HG03280 (cell line): ENCODE data around the gene STK39.

Source experiments
- ATAC-seq: cut with Tn5 transposase; IDR thresholded peaks from one replicate; pipeline ENCODE4 v1.9.1; 2021; ENCODE audit warnings: mild to moderate bottlenecking, moderate library complexity; ENCODE audit not compliant: unreplicated experiment

Gene STK39

DNA sequence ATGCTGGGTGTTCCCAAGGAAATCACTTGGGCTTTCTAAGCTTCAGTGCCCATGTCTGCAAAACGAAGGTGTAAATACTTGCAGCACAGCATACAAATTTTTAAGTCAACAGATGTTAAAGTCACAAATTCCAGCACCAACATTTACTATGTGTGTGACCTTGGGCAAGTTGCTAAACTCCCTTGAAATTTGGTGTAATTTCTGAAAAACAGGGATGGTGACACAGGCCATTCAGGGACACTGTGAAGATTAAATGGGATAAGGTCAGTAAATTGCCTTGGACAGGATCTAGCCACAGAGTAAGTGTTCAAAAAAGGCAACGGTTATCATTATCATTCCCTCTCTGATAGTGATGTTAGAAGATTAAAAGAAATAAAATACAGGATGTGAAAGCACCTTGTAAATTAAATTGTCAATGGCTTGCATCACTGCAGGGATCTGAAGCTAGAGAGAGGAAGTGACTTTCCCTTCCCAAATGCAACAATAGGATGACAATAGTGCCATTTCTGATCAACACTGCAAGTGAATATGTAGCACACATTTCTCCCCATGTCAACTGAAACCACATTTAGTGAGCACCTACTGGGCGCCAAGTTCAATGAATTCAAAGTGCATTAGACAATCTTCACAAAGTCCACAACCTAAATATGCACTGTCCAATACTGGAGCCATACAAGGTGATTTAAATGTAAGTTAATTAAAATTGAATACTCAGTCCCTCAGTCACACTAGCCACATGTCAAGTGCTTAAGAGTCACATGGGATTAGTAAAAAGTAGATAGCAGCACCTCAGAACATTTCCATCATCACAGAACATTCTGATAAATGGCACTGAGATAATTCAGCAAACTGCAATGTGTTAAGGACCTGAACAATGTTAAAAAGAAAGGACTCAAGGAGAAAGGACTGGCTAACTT lies 81.2 kb downstream of the STK39 start:
- ATAC-seq, result no peak

DNA sequence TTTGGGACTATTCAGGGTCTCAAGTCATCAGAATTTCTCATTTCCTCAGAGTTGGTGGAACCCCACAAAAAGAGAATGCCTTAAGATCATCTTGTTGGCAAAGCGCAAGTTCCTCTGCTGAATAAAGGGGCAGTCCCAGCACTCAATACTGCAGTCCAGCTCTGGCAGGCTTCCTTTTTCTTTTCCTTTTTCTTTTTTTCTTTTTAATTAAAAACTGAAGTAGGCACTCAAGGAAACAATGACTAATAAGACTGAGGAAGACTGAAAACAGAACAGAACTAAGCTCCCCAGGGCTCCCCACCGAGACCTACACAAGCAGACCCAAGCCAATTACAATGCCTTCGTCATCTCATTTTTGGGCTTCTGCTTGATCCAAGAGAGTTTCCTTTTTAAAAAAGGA lies 82.0 kb downstream of the STK39 start:
- ATAC-seq, result no peak

DNA sequence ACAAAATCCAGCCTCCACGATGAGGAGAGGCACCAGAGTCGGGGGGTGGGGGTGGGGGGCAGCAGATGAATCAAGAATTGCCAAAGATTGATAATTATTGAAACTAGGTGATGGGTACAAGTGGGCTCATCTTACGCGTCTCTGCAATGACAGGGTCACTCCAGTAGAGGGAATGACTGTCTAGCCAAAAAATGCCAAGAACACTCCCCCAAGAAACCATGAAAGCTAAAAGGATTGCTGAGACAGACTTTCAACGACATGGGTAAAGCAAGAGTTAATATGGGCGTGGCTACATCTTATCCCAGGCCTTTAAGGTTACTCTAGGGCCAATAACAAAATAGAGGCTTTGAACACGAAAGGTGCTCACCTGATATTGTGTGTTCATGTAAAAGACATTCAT lies 86.5 kb downstream of the STK39 start:
- ATAC-seq, result no peak

DNA sequence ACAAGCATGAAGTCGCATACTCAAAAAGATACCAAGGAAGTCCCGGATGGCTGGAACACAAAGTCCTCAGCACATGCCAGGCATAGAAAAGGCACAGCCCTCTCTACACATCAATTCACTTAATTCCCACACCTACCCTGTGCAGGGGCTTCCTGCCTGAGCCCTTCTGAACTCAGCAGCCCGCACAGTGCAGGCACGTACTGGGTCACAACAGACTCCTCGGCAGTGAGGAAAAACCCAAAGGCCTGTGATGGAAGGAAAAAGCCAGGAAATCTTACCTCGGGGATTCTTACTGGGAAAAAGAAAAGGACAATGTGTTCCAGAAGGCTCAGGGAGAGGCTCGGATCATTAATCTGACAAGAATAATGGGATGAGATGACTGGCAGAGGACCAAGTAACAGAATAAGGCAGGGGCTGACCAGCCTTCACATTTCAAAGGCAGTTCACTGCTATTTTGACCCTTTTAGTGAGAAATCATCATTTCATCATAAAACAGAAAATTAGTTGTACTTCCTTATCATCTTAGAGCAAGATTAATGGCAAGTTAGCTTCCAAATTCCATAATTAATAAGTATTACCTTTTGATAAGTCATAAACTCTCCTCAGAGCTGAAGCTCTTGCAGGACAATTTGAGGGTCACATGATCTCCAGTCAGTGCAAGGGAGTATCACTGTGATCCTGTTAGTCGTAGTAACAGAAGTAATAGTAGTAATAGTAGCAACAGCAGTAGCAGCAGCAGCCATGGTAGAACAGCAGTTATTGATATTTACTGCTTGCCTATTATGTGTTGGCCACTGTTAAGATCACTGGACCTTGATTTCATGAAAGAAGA lies 87.4 kb downstream of the STK39 start:
- no peak for ATAC-seq

DNA sequence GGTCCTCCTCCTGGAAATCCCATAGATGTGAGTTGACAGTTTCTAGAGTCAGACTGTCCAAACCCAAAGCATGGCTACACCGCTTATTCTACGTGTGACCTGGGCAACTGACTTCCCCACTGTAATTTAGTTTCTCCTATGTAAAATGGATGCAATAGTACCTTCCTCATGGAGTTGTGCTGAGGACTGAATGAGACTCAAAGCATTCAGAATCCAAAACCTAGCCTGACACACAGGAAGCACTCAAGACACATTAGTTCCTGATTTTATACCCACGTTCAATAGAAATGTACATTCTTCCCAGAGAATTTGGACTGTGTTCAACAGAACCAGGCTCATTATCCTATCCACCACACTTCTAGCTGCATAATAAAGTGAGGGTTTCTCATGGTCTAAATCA lies 88.8 kb downstream of the STK39 start:
- ATAC-seq, result no peak

DNA sequence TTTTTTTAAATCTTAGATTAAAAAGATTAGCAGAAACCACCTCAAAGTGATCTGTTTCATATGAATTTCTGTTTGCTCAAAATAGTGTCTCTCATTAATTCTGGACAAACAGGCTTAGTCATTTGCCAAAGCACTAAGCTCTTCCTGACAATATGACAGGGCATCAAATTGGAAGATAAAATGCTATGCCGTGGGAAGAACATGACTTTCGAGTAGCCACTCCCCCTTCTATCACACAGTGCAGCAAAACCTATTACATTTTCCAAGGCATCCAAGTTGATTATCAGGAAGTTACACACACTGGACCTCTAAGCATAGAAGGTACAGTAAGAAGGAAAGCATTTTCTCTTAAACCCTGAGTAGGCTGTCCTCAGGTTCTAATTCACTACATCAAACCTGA lies 89.5 kb downstream of the STK39 start:
- no peak for ATAC-seq

DNA sequence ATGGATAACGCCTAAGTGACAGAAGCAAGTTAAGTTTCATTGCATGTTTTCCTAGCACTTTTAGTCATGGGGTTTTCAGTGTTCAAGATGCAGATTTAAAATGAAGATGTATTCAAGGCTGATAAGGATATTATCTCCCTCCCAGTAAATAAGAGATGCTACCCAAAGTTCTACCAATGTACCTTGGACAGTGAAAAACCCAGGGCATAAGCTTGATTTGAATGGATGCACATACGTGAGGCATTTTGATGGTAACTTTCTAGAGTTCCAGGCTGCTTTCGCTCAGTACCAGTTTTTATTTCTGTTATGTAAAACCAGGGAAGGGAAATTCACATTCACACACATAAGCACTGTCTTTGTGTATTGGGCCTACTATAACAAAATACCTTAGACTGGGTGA lies 90.3 kb downstream of the STK39 start:
- ATAC-seq, result no peak

DNA sequence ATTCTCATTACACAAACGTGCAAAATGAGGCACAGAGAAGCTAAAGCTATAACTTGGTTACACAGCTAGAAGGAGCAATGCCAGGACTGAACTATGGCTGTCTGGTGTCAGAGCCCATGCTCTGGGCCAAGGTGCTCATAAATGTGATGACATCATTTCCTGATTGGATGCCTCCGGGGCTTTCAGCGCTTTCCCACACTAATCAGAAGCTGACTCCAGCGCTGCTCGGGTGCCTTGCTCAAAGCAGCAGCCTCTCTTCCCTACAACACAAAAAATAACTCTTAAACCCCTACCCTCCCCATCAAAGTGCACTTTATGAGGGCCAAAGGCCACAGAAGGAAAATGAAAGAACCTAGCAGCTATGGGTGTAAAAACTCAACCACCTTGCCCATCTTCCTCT lies 90.7 kb downstream of the STK39 start:
- no peak for ATAC-seq

DNA sequence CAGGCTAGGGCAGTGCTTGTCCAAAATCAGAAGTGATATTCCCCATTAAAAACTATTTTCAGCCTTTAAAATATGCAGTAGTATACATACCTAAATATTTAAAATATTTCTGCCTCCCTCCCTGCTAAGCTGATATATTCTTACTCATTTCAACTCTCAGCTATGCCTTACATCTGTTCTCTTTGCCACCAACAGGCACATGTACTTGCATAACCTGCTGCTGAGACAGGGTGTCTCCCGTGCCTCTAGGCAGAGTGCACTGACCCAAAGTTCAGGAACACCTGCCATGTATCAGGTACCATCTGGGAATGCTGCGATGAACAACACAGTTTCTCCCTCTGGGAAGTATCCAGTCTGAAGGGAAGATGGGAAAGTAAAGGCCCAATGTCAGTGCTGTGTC lies 91.7 kb downstream of the STK39 start:
- no peak for ATAC-seq

DNA sequence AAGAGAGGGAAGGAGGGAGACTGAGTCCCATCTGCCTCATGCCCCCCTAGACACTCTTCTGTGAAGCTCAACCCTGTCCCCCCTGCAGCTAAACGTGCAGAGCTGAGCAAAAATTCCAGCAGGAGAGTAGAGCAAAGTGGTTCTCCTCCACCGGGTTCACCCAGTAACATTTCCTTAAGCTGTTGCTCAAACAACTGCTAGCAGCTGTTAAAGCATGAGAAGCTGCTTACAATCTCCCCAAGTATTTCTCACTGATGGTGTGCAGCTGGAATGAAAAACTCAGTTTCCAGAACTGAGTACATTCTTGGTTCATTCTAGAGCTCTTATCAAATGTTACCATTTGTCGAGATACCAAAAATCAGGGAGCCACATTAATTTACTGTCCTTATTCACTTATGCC lies 92.3 kb downstream of the STK39 start:
- ATAC-seq, result no peak

DNA sequence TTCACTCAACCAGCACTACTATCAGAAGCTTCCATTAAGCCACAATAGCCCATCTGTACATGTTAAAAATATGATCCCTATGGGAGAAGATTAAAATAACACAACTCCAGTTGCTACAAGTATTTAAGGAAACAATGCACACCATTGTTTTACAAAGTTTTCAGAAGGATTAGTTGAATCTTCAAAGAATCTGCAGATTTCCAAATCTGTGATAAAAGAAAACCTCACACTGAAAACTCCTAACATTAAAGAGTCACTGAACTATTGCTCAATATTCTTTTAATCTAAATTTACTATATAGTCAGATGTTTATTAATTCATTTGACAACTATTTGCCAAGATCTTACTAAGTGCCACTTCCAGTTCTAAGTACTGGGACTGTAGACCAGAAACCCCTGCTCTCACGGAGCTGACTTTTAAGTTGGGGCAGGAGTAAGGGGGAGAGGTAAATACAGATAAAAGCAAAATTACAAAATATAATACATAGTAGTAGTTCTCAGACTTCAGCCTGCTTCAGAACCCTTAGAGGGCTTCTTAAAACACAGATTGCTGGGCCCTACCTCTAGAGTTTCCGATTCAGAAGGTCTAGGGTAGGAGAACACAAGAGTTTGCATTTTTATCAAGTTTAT lies 94.4 kb downstream of the STK39 start:
- no peak for ATAC-seq

DNA sequence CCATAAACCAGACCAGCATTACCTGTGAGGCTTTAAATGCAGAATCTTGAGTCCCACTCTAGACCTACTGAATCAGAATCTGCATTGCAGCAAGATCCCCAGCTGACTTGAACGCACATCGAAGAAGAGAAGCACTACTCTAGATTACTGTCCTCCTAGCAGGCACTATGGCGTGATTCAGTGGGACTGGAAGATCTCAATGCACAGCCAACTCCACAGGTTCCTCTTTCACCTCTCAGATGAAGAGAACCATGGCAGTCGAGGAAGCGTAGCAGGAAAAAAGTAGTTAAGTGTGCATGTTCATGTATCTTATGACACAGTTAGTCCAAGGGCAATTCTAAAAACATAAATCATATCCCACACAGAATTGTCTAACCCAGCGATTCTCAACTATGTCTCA lies 97.4 kb downstream of the STK39 start:
- no peak for ATAC-seq

DNA sequence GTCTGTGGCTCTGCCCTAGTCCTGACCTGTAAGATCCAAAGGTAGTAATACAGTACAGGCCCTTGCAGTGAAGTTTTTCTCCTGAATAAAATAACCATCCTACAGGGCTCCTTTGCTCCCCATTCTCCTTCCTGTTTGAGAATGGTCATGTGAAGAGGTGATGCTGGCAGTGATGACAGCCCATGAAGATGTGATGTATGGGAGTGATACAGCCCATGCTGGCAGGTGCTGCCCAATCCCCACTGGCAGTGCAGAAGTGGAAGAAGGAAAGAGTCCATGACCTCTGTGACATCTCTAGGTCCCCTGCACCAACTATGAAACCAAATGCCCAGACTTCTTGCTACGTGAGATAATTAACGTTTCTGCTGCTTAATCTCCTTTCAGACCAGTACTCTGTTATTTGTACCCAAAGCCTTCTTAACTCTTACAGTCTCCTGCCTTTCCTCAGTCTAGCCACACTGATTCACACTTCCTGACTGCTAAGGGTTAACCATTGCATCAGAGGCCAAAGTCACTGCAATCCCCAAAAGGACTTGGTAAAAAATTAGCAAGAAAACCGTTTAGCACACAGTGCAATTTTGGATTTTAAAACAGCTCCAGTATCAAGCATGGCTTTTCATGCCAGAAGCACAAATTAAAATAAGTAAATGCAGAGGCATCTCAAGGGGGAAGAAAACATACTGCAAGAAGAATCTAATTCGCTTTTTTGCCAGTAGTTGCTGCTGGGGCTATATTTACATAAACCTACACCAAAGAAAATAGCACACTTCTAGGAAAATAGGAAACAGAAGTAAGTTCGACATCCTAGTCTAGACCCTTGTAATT lies 98.0 kb downstream of the STK39 start:
- ATAC-seq, result no peak

DNA sequence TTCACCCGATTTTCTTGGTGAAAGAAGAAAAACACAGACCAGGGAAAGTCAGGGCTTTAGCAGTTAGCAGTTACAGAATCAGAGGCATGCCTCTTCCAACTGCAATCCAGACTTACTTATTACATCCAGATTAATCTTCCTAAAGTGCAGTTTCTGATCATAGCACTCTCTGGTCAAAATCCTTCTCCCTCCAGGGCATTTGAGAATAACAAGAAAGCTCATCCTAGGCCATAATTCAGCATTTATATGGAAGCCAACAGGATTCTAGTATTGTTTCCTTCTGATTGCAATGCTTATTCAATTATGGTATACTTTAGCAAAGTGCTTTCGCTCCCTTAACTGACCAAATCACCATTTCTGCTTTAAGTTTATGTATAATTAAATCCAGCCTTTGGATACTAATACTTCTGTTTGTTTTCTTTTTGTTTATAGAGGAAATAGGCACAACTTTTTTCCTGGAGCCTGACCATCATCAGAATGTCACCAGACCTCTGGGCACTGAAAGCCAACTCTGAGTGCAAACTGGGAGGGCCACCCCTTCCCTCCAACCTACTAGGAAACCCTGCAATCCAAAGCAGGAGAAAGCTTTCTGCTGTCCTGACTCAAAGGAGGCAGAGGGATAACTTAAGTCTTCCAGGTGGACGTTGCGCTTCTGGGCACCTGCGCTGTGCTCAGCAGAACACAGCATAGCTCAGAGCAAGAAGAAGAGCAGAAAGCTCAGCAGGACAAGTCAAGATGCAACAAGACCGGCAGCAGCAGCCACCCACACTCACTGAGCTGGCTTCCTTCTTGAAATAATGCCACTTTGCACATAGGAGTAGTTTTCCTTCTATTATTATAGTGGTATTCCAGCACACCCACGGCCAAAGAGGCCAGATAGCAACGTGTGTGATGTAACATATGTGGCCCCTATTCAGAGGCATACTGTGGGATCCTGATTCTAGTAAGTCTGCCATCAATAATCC lies 99.3 kb downstream of the STK39 start:
- ATAC-seq, result no peak

DNA sequence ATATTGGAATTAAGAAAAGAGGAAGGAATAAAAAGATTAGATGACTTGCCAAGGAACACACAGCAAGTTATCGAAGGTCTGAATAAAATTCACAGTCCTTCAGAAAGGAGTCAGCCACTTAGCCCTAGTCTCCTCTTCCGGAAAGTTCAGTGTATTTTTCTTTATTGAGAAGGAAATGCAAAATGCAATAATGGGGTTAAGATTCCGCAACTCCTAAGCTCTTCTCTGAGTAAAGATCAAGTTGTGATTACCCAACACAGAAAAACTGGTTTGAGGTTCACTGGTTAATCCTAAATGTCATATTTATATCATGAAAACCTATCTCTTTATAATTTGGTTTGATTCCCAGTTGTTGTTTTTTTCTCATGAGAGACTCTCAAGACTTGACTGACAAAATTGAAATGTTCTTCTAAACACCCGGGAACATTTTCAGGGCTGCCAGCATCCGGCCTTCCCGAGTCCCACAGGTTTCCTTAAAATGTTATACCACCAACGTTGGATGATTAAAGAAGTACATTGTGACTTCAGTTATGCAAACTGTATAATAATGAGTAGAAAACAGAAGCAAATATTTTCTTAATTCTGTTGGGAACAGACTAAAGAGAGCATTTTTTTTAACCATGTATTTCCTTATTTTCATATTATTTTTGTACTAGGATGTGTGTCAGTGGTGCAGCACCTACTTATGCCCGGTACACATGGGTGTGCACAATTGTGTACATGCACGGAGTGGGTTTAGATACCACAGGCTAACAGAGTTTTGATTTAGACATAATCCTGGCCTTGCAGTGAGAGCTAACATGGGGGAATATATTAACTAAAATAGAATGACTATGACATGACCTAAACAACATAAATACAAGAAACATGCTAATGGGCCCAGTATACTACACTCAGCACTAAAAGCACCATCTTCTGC lies 100.2 kb downstream of the STK39 start:
- no peak for ATAC-seq

DNA sequence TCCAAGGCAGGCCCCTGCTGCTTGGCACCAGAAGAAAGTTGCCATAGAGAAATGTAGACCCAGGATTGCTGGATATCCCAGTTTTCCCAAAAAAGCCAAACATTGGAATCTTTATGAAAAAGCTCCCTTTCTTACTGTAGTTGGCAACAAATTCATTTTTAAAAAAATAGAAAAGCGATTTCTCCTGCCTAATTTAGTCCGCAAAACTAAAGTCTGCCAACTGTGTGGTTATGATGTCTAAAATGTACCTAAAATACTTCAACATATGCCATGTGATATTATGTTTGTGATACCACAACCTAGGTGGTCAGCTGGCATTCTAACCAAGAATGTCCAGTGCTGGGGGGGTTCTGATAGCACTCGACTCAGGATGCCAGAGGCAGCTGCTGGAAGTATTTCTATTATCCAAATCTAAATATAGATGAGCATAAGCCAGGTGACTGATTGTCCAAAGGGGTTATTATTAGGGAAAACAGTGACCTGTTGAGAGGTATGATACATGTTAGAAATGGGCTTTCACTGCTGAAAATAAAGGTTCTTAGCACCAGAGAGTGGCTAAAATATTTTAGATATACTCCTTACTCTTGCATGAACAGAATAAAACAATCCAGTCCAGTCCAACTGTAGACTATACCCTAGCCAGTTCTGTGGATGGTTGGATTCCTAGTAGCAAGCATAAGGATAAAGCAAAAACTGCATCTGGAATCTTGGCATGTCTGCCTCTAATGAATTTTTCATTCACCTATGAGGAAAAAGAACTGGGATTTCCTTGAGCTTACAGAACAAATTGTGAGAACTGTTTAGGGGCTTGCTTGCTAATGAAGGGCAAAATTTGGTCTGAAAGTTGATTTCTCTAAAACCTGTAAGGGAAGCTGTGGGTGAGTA lies 101.7 kb downstream of the STK39 start:
- ATAC-seq, result no peak

DNA sequence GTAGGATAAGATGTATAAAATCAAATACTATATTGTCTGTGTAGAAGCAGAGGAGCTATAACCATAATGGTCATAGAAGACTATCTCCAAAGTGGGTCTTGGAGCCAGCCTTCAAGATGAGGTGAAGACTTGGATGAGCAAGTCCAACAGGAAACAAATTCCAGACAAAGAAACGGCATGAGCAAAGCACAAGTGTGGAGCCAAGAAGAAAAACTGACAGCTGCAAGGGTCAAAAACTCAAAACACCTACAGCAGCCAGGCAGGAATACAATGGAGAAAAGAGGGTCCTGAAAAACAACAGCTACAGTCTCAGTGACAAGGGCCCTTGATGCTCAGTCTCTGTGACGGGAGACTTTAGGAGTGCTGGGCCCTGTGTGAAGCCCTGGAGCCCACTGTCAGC lies 102.4 kb downstream of the STK39 start:
- no peak for ATAC-seq

DNA sequence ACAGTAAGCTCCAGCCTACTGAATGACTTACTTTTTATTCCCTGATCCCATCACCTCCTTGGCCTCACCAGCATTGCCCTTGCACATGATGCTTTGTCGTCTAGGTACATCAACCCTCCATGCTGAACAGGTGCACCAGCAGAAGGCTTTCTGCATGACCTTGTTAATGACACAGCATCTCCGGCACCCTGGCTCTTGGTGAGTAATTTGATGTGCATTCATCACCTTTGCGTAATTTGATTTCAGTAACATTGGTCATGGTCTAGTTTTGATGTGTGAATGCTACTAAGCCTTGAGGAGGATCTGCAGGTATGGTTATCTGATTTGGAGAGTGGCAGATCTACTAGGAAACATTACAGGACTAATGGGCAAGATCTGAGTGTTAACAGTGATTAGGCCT lies 103.6 kb downstream of the STK39 start:
- no peak for ATAC-seq
